Mesenchymal stem cell (in vitro differentiated cells and primary cell): ENCODE measurements around the gene TSPY9. TPM values are rescaled to one million over a fixed set of nuclear protein-coding genes. Genes with fewer than 3 reads are reported as not detected.
"Not testable (repeated sequence)": the region's sequence is repeated elsewhere in the genome, so short reads cannot be mapped to it uniquely, and the experiment has no call there.

Experiments used
- DNase-seq: peaks from one replicate; pipeline ENCODE4 v3.0.0-alpha.2; 2013
- H2AFZ ChIP-seq: one replicate; pipeline ENCODE4 v1.6.1; 2013; ENCODE audit warnings: low read depth, mild to moderate bottlenecking, control low read depth, inconsistent platforms, low read length, moderate library complexity
- H2AK5ac ChIP-seq: 2 replicates; pipeline ENCODE4 v1.6.1; 2013; ENCODE audit warnings: low read length, moderate library complexity, mild to moderate bottlenecking, inconsistent platforms; ENCODE audit not compliant: severe bottlenecking
- H2BK120ac ChIP-seq: one replicate; pipeline ENCODE4 v1.6.1; 2013; ENCODE audit warnings: low read depth, mild to moderate bottlenecking, inconsistent platforms, low read length, moderate library complexity
- H2BK12ac ChIP-seq, 2 experiments: one replicate each; pipeline ENCODE4 v1.6.1; 2013; ENCODE audit warnings: inconsistent platforms in 2 of 2, low read length in 2 of 2, mild to moderate bottlenecking in 2 of 2, moderate library complexity in 2 of 2, control low read depth in 1 of 2
- H2BK15ac ChIP-seq: one replicate; pipeline ENCODE4 v1.6.1; 2013; ENCODE audit warnings: mild to moderate bottlenecking, low read depth, inconsistent platforms; ENCODE audit not compliant: poor library complexity, severe bottlenecking
- H2BK5ac ChIP-seq: 2 replicates; pipeline ENCODE4 v1.6.1; 2013; ENCODE audit warnings: low read depth, mild to moderate bottlenecking, low read length, control low read depth, inconsistent platforms; ENCODE audit not compliant: poor library complexity, severe bottlenecking
- H3K14ac ChIP-seq, 2 experiments: one replicate each; pipeline ENCODE4 v1.6.1; 2013; ENCODE audit warnings: inconsistent platforms in 2 of 2, low read length in 2 of 2, control low read depth in 1 of 2, mild to moderate bottlenecking in 1 of 2, moderate library complexity in 1 of 2
- H3K18ac ChIP-seq, 2 experiments: one replicate each; pipeline ENCODE4 v1.6.1; 2013; ENCODE audit warnings: inconsistent platforms in 2 of 2, low read length in 2 of 2, control low read depth in 1 of 2, low read depth in 1 of 2, mild to moderate bottlenecking in 1 of 2
- H3K23ac ChIP-seq, 2 experiments: one replicate each; pipeline ENCODE4 v1.6.1; 2013; ENCODE audit warnings: inconsistent platforms in 2 of 2, low read length in 2 of 2, mild to moderate bottlenecking in 2 of 2, moderate library complexity in 2 of 2, control low read depth in 1 of 2
- H3K27ac ChIP-seq: 2 replicates; pipeline ENCODE4 v1.5.1; 2013; ENCODE audit warnings: mild to moderate bottlenecking, moderate library complexity, low read length, control low read depth, inconsistent platforms; ENCODE audit not compliant: poor library complexity, severe bottlenecking
- H3K27me3 ChIP-seq, 2 experiments: 2 replicates each; pipeline versions ENCODE4 v1.6.1 to v1.7.0; 2013; ENCODE audit warnings: low read length in 2 of 2, mild to moderate bottlenecking in 2 of 2, moderate library complexity in 2 of 2, control low read depth in 1 of 2, inconsistent platforms in 1 of 2; ENCODE audit not compliant: control insufficient read depth in 1 of 2, insufficient read depth in 1 of 2
- H3K36me3 ChIP-seq, 2 experiments: 2 replicates each; pipeline versions ENCODE4 v1.6.1 to v1.7.0; 2013; ENCODE audit warnings: low read length in 2 of 2, control low read depth in 1 of 2, inconsistent platforms in 1 of 2, low read depth in 1 of 2, mild to moderate bottlenecking in 1 of 2; ENCODE audit not compliant: insufficient read depth in 2 of 2, control insufficient read depth in 1 of 2
- H3K4ac ChIP-seq, 2 experiments: one replicate each; pipeline ENCODE4 v1.6.1; 2013; ENCODE audit warnings: inconsistent platforms in 2 of 2, low read length in 2 of 2, mild to moderate bottlenecking in 2 of 2, moderate library complexity in 2 of 2, control low read depth in 1 of 2, low read depth in 1 of 2
- H3K4me1 ChIP-seq: 2 replicates; pipeline ENCODE4 v1.6.1; 2013; ENCODE audit warnings: low read depth, low read length, control low read depth; ENCODE audit not compliant: control insufficient read depth, insufficient read depth
- H3K4me2 ChIP-seq: 2 replicates; pipeline ENCODE4 v1.6.1; 2013; ENCODE audit warnings: low read length, mild to moderate bottlenecking, inconsistent platforms; ENCODE audit not compliant: poor library complexity, severe bottlenecking
- H3K4me3 ChIP-seq, 2 experiments: 2 replicates each; pipeline versions ENCODE4 v1.5.1 to v1.7.0; 2013; ENCODE audit warnings: low read length in 2 of 2, mild to moderate bottlenecking in 2 of 2, control low read depth in 1 of 2, low read depth in 1 of 2; ENCODE audit not compliant: insufficient read depth in 1 of 2
- H3K79me1 ChIP-seq: replicated peaks from 2 replicates; pipeline ENCODE4 v1.6.1; 2013; ENCODE audit warnings: mild to moderate bottlenecking, control low read depth, low read length, inconsistent platforms; ENCODE audit not compliant: poor library complexity, severe bottlenecking
- H3K9ac ChIP-seq: 2 replicates; pipeline ENCODE4 v1.7.0; 2013; ENCODE audit warnings: mild to moderate bottlenecking, low read length, moderate library complexity
- H3K9me3 ChIP-seq: 2 replicates; pipeline ENCODE4 v1.7.0; 2013; ENCODE audit warnings: mild to moderate bottlenecking, low read length; ENCODE audit not compliant: control insufficient read depth
- H4K8ac ChIP-seq: one replicate; pipeline ENCODE4 v1.6.1; 2013; ENCODE audit warnings: inconsistent platforms, mild to moderate bottlenecking, low read length, moderate library complexity
- H4K91ac ChIP-seq: one replicate; pipeline ENCODE4 v1.6.1; 2013; ENCODE audit warnings: mild to moderate bottlenecking, low read length, inconsistent platforms
- whole genome bisulfite sequencing: methylation state at CpG from one replicate; pipeline ENCODE4 v1.1.7; 2013; ENCODE audit warnings: mixed read lengths; 5-methylcytosine and 5-hydroxymethylcytosine counted together
- polyA plus RNA-seq, 2 experiments: library from polyadenylated mRNA; stranded (reverse); fragments of 200-250 nt; gene quantifications; one replicate each; pipeline ENCODE4 v1.2.3, GENCODE V29; 2013

The TSPY9 gene
- polyA plus RNA-seq (2013, experiment 1 of 2) = not detected
- polyA plus RNA-seq (2013, experiment 2 of 2) = not detected

- not testable (repeated sequence) for H3K9ac ChIP-seq, H3K18ac ChIP-seq, H2BK15ac ChIP-seq, H3K36me3 ChIP-seq, H2BK5ac ChIP-seq, H3K4me3 ChIP-seq, H3K4me2 ChIP-seq, H3K79me1 ChIP-seq, H4K8ac ChIP-seq, H2AK5ac ChIP-seq, DNase-seq, H3K4me1 ChIP-seq, H3K14ac ChIP-seq, H4K91ac ChIP-seq, H3K27me3 ChIP-seq, H3K9me3 ChIP-seq, H2AFZ ChIP-seq, H2BK12ac ChIP-seq, H3K4ac ChIP-seq, H2BK120ac ChIP-seq, H3K23ac ChIP-seq, H3K27ac ChIP-seq
- no CpG with 5 or more reads among the region's 26 CpGs for WGBS
Measured at GRCh38 chrY:9486967-9487366, at the start of gene TSPY9. Gene TSPY9, plus strand, starts transcription at chrY:9487267. Its CDS starts 46 bp downstream, at chrY:9487313.

GRCh38 chrY:9466655-9467054, 20.4 kb upstream of the TSPY9 start, which contains the start of gene TSPY1:
Gene TSPY1, plus strand, starts transcription at chrY:9466955. Its CDS starts 46 bp downstream, at chrY:9467001.
- not testable (repeated sequence) for H3K14ac ChIP-seq, H2BK12ac ChIP-seq, H2BK120ac ChIP-seq, H3K9ac ChIP-seq, H3K23ac ChIP-seq, H3K27me3 ChIP-seq, H2BK15ac ChIP-seq, H3K9me3 ChIP-seq, H2AK5ac ChIP-seq, DNase-seq, H3K4me1 ChIP-seq, H3K4ac ChIP-seq, H3K18ac ChIP-seq, H3K27ac ChIP-seq, H3K4me3 ChIP-seq, H2AFZ ChIP-seq, H3K4me2 ChIP-seq, H4K8ac ChIP-seq, H4K91ac ChIP-seq, H3K36me3 ChIP-seq, H2BK5ac ChIP-seq, H3K79me1 ChIP-seq
- no CpG with 5 or more reads among the region's 25 CpGs for WGBS

- not testable (repeated sequence) for H3K14ac ChIP-seq, H2BK12ac ChIP-seq, H2AK5ac ChIP-seq, H3K27me3 ChIP-seq, H3K4ac ChIP-seq, H2BK120ac ChIP-seq, DNase-seq, H3K9ac ChIP-seq, H3K27ac ChIP-seq, H3K36me3 ChIP-seq, H3K79me1 ChIP-seq, H2BK5ac ChIP-seq, H4K8ac ChIP-seq, H3K23ac ChIP-seq, H2BK15ac ChIP-seq, H2AFZ ChIP-seq, H3K9me3 ChIP-seq, H3K18ac ChIP-seq, H3K4me1 ChIP-seq, H4K91ac ChIP-seq, H3K4me3 ChIP-seq, H3K4me2 ChIP-seq
- no CpG with 5 or more reads among the region's 6 CpGs for WGBS
Measured at GRCh38 chrY:9504396-9504795, 17.3 kb downstream of the TSPY9 start.

GRCh38 chrY:9516287-9516686, 29.2 kb downstream of the TSPY9 start:
- H3K27ac ChIP-seq, H3K4me1 ChIP-seq, H2BK12ac ChIP-seq, H2BK5ac ChIP-seq, H3K23ac ChIP-seq, H3K4me2 ChIP-seq, H2BK120ac ChIP-seq, H3K4ac ChIP-seq, H3K27me3 ChIP-seq, H3K4me3 ChIP-seq, H3K9me3 ChIP-seq, H2AK5ac ChIP-seq, H3K14ac ChIP-seq, H2BK15ac ChIP-seq, H2AFZ ChIP-seq, H3K79me1 ChIP-seq, H3K9ac ChIP-seq, H4K8ac ChIP-seq, H4K91ac ChIP-seq, DNase-seq, H3K36me3 ChIP-seq, H3K18ac ChIP-seq: not testable (repeated sequence)
- WGBS = 100% methylated on average over 2 of the region's 12 CpGs
